Right ventricle myocardium superior (tissue), 1 donor: ENCODE results near the gene TPD52L2. TPM values are rescaled to one million over a fixed set of nuclear protein-coding genes. Genes with fewer than 3 reads are reported as not detected.
A peak's percentile ranks its signal among the peaks of the same experiment; 100 is the strongest.
"Not testable (repeated sequence)": the region's sequence is repeated elsewhere in the genome, so short reads cannot be mapped to it uniquely, and the experiment has no call there.

Experiments used
- ATAC-seq: fragments of 200-7000 bp; cut with Tn5 transposase; one replicate; pipeline ENCODE4 v1.9.1; 2020; ENCODE audit warnings: mild to moderate bottlenecking; ENCODE audit not compliant: poor library complexity
- DNase-seq: peaks from one replicate; pipeline ENCODE4 v3.0.0-alpha.2; 2020
- intact Hi-C: fragments of 100-400 bp; cut with DNase I; formaldehyde crosslinking; loops from one replicate; pipeline ENCODE4 v1.11.2; 2022
- total RNA-seq: library from RNA; stranded (reverse); fragmentation: NEBNext Ultra II Directional; extraction: Animal tissue kit (Norgen Biotek cat#: 25700); gene quantifications from one replicate; pipeline ENCODE4 v1.2.1, GENCODE V29; 2021
- donor health status: DM: no; HTN: yes; CAD: no; lungs with severe emphysema.

Gene TPD52L2
- total RNA-seq, 1 donor from 2014 or later, result 69.0 TPM

DNA sequence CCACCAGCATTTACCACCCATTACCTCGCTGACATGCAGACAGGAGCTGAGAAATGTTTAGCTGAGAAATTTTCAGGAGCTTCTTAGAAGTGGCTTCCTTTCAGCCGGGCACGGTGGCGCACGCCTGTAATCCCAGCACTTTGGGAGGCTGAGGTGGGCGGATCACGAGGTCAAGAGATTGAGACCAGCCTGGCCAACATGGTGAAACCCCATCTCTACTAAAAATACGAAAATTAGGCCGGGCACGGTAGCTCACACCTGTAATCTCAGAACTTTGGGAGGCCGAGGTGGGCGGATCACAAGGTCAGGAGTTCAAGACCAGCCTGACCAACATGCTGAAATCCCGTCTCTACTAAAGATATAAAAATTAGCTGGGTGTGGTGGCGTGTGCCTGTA, 13.5 kb upstream of the TPD52L2 start:
- intact Hi-C loops, DNase-seq, ATAC-seq: not testable (repeated sequence)

DNA sequence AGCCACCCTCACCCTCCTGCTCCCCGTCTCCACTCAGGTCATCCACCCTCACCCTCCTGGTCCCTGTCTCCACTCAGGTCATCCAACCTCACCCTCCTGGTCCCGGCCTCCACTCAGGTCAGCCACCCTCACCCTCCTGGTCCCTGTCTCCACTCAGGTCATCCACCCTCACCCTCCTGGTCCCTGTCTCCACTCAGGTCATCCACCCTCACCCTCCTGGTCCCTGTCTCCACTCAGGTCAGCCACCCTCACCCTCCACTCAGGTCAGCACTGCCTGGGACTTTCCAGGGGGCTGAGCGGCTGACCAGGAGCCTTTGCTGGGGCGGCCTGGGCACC, 11.4 kb upstream of the TPD52L2 start:
- ATAC-seq, DNase-seq, intact Hi-C loops: not testable (repeated sequence)

GRCh38 chr20:63854069-63854765, 10.9 kb upstream of the TPD52L2 start:
- intact Hi-C loops, result no loop called here
- no peak for DNase-seq
- ATAC-seq, result peak; percentile 33

GRCh38 chr20:63854766-63855362, 10.2 kb upstream of the TPD52L2 start:
- peak; percentile 44 for ATAC-seq
- intact Hi-C loops, result no loop called here
- peak; percentile 76 for DNase-seq

GRCh38 chr20:63855363-63856097, 9.5 kb upstream of the TPD52L2 start:
- intact Hi-C loops, result no loop called here
- ATAC-seq (peak; percentile 5), DNase-seq (no peak)

GRCh38 chr20:63856098-63856511, 9.0 kb upstream of the TPD52L2 start:
- no peak for ATAC-seq
- intact Hi-C loops, result no loop called here
- no peak for DNase-seq

GRCh38 chr20:63857764-63858392, 7.2 kb upstream of the TPD52L2 start:
- peak; percentile 56 for DNase-seq
- ATAC-seq, result peak; percentile 4
- intact Hi-C loops, result no loop called here

GRCh38 chr20:63858393-63859165, 6.5 kb upstream of the TPD52L2 start:
- intact Hi-C loops, result no loop called here
- ATAC-seq (peak; percentile 8), DNase-seq (peak; percentile 62)

DNA sequence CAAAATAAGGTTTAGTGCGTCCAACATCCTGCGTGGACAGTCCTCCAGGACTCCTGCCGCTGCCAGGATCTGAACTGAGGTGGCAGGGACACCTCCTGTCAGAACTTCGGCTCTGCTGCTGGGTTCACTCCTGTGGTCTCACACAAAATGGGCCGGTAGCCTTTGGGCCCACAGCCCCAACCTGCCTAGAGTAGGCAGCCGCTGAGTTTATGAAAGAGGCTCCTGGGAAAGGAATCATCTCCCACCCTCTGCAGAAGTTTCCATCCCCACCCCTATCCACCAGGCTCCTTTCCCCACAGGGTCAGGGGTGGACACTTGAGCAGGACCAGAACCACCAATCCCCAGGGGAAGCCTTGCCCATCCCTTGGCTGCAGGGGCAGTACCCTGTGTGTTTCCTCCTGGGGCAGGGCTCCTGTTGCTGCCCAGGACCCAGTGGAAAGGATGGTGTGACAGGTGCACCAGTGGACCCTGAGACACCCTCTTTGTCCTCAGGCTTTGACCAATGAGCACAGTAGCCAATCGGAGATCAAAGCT, 5.8 kb upstream of the TPD52L2 start:
- ATAC-seq (no peak), DNase-seq (no peak)
- intact Hi-C loops, result no loop called here

GRCh38 chr20:63860325-63861051, 4.6 kb upstream of the TPD52L2 start:
- no peak for ATAC-seq
- intact Hi-C loops, result loop anchor here (5.0 kb wide), 2 partner anchors 33 to 73 kb away; no protein-coding TSS in a partner anchor
- peak; percentile 61 for DNase-seq

DNA sequence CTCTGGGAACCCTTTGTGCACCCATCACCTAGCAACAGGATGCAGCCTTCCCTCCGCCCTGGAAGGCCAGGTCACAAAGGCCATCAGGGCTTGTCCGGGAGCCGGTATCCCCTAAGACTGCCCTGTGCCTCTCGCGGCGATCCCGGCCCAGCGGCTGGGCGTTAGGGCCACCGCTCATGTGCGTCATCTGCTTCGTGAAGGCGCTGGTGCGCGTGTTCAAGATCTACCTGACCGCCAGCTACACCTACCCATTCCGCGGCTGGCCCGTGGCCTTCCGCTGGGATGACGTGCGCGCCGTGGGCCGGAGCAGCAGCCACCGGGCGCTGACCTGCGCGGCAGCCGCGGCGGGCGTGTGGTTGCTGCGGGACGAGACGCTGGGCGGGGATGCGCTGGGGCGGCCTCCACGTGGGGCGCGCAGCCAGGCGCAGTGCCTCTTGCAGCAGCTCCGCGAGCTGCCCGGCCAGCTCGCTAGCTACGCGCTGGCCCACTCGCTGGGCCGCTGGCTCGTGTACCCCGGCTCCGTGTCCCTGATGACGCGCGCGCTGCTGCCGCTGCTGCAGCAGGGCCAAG, 3.6 kb upstream of the TPD52L2 start, which contains the start of gene ABHD16B:
Gene ABHD16B, plus strand, starts transcription at position 134 of the 570 bp plus-strand sequence. Its CDS starts 43 bp downstream, at position 177.
- intact Hi-C loops, result loop anchor here (5.0 kb wide), 2 partner anchors 34 to 74 kb away; no protein-coding TSS in a partner anchor
- ATAC-seq (no peak), DNase-seq (no peak)

GRCh38 chr20:63861981-63862901, 2.8 kb upstream of the TPD52L2 start:
- intact Hi-C loops, result loop anchor here (5.0 kb wide), 2 partner anchors 35 to 75 kb away; no protein-coding TSS in a partner anchor

GRCh38 chr20:63863021-63863797, 1.9 kb upstream of the TPD52L2 start:
- intact Hi-C loops, result loop anchor here (5.0 kb wide), 2 partner anchors 36 to 76 kb away; no protein-coding TSS in a partner anchor
- ATAC-seq (no peak), DNase-seq (no peak)

More at GRCh38 chr20:63861981-63862901, 2.8 kb upstream of the TPD52L2 start:
- ATAC-seq (no peak), DNase-seq (no peak)

GRCh38 chr20:63863798-63864544, 1.1 kb upstream of the TPD52L2 start:
- ATAC-seq, result peak; percentile 89
- peak; percentile 93 for DNase-seq
- intact Hi-C loops, result loop anchor here (5.0 kb wide), 2 partner anchors 37 to 77 kb away; no protein-coding TSS in a partner anchor
